GM21360 (cell line): ENCODE results near the gene ZNF362.

ENCODE experiments used
- ATAC-seq: cut with Tn5 transposase; IDR thresholded peaks from one replicate; pipeline ENCODE4 v1.9.1; 2021; ENCODE audit warnings: mild to moderate bottlenecking, moderate library complexity; ENCODE audit not compliant: unreplicated experiment

Gene ZNF362

GRCh38 chr1:33244143-33244808 lies 12.0 kb upstream of the ZNF362 start:
- no peak for ATAC-seq

GRCh38 chr1:33244809-33245186 lies 11.5 kb upstream of the ZNF362 start:
- no peak for ATAC-seq

DNA sequence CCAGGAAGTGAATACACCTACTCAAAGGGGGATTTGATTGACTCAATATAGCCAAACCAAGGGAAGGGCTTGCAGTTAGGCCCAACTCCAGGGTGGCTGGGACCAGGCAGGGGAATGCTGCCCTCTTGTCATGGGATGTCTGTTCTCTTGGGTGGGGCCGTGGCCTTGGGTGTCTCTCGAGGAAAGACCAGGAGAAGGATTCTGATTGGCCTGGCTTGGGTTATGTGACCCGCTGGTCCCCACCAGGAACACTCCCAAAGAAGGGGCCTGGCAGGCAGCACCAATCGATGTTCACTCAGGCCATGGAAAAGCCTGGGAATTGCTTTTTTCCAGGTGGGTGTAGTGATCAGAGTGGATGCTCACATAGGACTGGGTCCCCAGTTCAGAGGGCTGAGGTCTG lies 10.1 kb upstream of the ZNF362 start:
- ATAC-seq, result no peak

DNA sequence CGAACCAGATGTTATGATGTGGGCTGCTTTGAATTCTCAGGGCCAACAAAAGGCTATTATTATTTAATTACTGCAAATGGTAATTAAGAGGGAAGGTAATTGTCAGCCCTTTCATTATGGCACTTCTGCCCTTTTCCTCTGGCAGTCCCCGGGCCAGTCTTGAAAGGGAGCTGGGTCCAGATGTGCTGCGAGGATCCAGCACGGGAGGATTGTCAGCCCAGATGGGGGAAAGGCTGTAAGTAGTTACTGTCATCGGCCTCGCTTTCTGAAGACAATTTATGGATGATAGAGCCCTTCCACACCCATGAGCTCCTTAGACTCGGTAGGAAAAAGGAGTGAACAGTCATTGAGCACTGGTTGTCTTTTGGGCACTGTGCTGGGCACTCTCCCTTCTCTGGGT lies 8.7 kb upstream of the ZNF362 start:
- ATAC-seq, result no peak

DNA sequence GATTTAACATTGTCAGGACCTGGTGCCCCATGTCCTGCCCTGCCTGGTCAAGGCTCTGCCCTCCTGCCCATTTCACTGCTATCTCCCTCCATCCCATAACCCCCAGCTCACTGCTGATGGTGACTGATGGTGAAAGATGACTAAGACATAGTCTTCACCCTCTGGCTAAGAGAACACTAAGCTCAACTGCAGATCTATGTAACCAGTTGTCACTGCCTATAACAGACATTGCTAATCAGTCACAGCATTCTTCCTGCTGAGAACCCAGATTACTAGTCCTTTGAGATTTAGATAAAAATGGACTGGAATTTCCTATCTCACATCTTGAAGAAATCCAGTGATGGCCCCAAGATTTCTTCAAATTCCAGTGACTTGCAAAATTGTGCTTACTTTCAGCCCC lies 8.0 kb upstream of the ZNF362 start:
- ATAC-seq, result no peak

DNA sequence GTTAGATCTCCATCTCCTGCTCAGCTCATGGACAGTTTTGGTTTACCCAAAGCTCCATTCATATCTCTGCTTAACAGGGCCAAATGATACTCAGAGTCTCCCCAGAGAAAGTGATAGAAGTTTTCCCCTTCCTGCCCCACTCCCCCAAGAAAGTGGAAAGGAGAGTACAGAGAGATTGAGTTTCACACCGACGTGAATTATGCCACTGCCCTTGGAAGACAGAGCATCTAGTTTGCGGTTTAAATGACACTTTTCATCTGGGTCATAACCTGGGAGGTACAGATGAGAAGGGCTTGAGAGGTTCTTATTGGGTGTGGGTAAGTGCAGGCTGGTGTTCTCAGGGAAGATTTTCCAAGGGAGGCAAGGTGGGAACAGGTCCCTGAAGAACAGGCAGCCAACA lies 6.9 kb upstream of the ZNF362 start:
- ATAC-seq, result no peak

DNA sequence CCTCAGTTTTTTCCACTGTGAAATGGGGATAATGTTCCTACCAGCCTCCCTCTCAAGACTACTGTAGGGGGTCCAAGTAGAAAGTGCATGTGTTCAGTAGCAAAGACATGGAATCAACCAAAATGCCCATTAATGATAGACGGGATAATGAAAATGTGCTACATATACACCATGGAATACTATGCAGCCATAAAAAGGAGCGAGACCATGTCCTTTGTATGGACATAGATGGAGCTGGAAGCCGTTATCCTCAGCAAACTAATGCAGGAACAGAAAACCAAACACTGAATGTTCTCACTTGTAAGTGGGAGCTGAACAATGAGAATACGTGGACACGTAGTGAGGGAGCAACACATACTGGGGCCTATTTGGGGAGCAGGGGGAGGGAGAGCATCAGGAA lies 6.1 kb upstream of the ZNF362 start:
- no peak for ATAC-seq

GRCh38 chr1:33250724-33251123 lies 5.6 kb upstream of the ZNF362 start:
- ATAC-seq, result no peak

- no peak for ATAC-seq
Observed at GRCh38 chr1:33254491-33254890, 1.8 kb upstream of the ZNF362 start.

- peak; percentile 39 for ATAC-seq
Observed at GRCh38 chr1:33255347-33256220, 708 bp upstream of the ZNF362 start.

- ATAC-seq, result peak; percentile 18
Observed at GRCh38 chr1:33256221-33256470, 146 bp upstream of the ZNF362 start.

DNA sequence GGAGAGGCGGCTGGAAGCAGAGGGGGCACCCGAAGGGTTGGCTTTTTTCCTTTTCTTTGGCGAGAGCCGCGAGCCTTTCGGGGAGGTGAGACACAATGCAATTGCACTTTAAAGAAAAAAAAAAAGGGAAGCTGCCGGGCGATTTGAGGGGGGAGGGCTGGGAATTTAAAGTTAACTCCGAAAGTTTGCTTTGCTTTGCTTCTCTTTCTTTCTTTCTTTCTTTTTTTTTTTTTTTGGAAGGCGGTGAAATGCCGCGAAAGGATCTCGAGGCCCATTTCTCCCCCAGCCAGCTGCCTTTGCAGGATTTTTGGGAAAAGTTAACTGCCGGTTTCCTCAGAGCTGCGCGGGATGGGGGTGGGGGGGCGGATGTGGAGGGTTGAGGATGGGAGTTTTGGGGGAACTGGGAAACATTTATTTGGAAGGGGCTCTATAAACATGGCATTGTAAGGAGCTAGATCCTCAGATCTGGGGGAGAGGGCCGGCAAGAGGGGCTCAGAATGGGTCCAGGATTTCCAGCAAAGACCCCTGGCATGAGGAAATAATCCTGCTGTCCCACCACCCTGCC lies 997 bp downstream of the ZNF362 start:
- ATAC-seq, result no peak

DNA sequence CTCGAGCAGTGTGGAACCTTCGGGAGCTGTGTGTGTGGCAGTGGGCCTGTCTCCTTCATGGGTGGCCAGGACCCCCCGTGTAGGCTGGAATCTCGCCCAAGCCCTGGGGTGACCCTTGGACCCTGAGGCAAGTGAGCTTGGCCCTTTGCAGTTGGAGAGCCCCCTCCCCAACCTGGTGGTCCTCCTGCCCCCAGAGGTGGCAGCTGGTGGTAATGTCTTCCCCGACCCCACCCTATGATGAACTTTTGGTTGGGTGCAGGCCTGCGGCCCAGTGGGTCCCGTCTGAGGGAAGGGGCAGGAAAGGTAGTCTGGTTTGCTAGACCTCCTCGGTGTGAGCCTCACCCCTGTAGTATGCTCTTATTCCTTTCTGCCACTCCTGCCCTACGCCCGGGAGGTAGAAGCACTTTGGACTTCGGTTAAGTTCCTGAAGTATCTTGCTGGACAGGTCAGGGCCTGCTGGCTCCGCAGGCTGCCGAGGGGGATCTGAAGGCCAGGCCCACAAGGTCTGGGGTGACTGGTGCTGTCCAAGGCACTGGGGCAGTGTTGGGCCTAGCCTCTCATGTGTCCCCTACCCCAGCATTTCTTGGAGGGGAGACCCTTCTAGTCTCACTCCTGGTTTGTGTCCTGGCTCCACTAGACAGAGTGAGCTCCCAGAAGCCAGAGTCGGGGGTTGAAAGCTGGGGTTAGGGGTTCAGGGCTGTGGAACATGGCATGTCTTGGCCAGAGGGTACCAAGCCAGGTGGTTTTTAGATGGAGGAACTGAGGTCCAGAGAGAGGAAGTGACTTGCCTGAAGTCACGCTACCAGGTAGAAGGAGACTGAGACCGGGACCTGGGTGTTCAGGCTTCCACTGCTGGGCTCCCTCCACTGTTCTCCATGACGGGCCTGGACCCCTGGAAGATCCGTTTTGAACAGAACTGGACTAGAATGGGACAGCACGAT lies 1.8 kb downstream of the ZNF362 start:
- ATAC-seq, result no peak

DNA sequence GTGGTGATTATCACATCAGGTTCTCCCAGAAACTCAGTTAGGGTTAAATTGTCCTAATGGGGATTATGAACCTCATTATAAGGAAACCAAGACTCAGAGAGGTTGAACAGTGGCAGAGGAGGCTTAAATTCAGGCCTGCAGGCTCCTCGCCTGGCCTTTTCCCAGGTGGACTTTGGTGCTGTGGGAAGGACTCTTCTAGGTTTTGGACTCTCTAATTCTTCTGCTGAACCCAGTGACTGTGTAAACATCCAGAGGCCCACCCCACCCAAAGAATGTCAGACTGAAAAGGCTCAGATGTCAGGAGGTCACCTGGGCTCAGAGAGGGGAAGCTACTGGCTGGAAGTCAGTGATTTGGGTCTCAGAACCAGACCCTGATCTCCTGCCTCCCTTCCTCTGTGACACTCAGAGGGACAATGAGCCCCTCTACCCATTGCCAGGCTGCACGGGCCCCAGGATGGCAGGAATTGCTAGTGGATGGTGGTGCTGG lies 2.5 kb downstream of the ZNF362 start:
- ATAC-seq, result no peak

- ATAC-seq, result no peak
Observed at GRCh38 chr1:33259879-33260278, 3.6 kb downstream of the ZNF362 start.

DNA sequence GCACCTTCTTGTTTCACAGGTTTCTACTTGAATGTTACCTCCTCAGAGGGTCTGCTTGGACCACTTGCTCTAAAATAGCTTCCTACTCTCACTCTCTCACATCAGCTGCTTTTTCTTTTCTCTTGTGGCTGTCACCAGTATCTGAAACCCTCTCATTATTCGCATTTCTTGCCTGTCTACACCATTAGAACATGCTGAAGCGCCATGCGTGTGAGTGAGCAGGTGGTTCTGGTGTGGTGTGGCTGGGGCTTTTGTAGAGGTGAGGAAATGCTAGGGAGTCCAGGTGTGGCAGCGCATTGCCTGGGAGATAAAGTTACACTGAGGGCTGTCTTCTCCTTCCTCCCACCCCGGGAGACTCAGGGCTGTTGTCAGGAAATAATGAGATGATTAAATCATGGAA lies 4.1 kb downstream of the ZNF362 start:
- ATAC-seq, result no peak

- ATAC-seq, result no peak
Observed at GRCh38 chr1:33261344-33261743, 5.1 kb downstream of the ZNF362 start.

- ATAC-seq, result no peak
Observed at GRCh38 chr1:33263890-33264504, 7.7 kb downstream of the ZNF362 start.

DNA sequence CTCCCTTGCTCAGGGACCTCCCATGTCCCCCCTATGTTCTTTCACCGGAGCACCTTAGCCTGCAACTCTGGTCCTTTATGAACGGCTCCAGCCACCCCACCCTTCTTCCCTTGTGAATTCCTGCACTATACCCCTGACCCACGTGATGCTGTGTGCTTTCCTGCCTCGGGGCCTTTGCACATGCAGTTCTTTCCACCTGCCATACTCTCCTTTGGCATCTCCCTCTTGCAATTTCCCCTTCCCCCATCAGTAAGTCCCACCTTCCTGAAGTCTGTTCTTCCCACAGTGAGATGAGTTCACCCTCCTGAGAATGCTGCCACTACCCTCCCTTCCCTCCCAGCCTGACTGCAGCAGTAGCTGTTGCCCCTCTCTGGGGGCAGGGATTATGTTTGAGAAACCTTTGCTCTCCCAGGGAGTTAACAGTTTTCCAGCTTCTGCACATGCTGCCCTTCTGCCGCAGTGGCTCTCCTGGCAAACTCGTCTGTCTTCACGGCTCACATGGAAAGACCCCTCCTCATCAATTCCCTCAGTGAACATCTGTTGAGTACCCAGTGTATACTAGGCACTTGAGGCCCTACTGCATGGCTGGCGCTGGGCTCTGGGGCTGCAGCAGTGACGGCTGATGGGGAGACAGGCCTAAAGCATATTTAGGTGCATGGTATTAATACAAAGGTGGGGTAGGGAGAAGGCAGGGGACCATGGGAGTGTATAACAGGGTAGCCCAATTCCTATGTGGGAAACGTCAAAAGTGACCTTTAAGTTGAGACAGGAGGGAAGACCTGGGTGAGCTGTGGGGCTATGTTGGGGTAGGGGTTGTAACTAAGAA lies 9.7 kb downstream of the ZNF362 start:
- ATAC-seq, result no peak

GRCh38 chr1:33266766-33267165 lies 10.5 kb downstream of the ZNF362 start:
- no peak for ATAC-seq
